Keratinocyte (primary cell): ENCODE data around the gene TTL.
"Not testable (repeated sequence)": the region's sequence is repeated elsewhere in the genome, so short reads cannot be mapped to it uniquely, and the experiment has no call there.

ENCODE experiments used
- CTCF ChIP-seq, 3 experiments: IDR thresholded peaks in 1 of 3; conservative IDR thresholded peaks in 1 of 3; optimal IDR thresholded peaks in 1 of 3; 2 replicates in 2 of 3; 3 replicates in 1 of 3; pipeline versions ENCODE3 to v1.5.1; 2011; ENCODE audit warnings: low read length in 3 of 3, mild to moderate bottlenecking in 3 of 3, moderate library complexity in 2 of 3, control low read depth in 1 of 3, inconsistent platforms in 1 of 3; ENCODE audit not compliant: insufficient read depth in 2 of 3; ENCODE audit errors: extremely low read depth in 1 of 3
- EZH2 ChIP-seq: IDR thresholded peaks from one replicate; pipeline ENCODE4 v1.6.1; 2012; ENCODE audit warnings: inconsistent platforms, mild to moderate bottlenecking, low read length, moderate library complexity

GRCh38 chr2:112435716-112436431, 46.1 kb upstream of the TTL start:
- TF ChIP-seq CTCF (optimal IDR thresholded peaks at IDR 0.05 in 1 of 3, IDR thresholded peaks at IDR 0.05 in 1 of 3, conservative IDR thresholded peaks at IDR 0.05 in 1 of 3; ENCODE audit: extremely low read depth in 1 of 3, insufficient read depth in 2 of 3, low read length in 3 of 3); EZH2: not testable (repeated sequence)
